GM12878 (cell line): ENCODE results near the gene GYPC. TPM values are rescaled to one million over a fixed set of nuclear protein-coding genes. Genes with fewer than 3 reads are reported as not detected.

Source experiments
- CBFB ChIP-seq: IDR thresholded peaks from 2 replicates; pipeline ENCODE4 v1.6.1; 2016; ENCODE audit warnings: antibody characterized with exemption, low read depth
- CREB1 ChIP-seq: IDR thresholded peaks from 2 replicates; pipeline ENCODE4 v1.6.1; 2012; ENCODE audit warnings: low read depth, mild to moderate bottlenecking, inconsistent platforms
- EP300 ChIP-seq, 2 experiments: fragments of 150-350 bp in 1 of 2; IDR thresholded peaks; 2 replicates each; pipeline ENCODE4 v1.6.1; 2011 to 2012; ENCODE audit warnings: low read depth in 2 of 2, low read length in 2 of 2, borderline replicate concordance in 1 of 2, improper control_type of control experiment in 1 of 2, inconsistent platforms in 1 of 2; ENCODE audit not compliant: control insufficient read depth in 1 of 2
- IKZF1 ChIP-seq: fragments of 450-650 bp; conservative IDR thresholded peaks from 2 replicates; pipeline ENCODE4 v1.6.1; 2017; ENCODE audit warnings: antibody characterized with exemption, mild to moderate bottlenecking
- IKZF2 ChIP-seq, 2 experiments: fragments of 450-650 bp; IDR thresholded peaks; 2 replicates each; pipeline ENCODE4 v1.6.1; 2017; ENCODE audit warnings: mild to moderate bottlenecking in 2 of 2, moderate library complexity in 2 of 2
- KDM1A ChIP-seq: fragments of 200-600 bp; sonication (generic); IDR thresholded peaks from 2 replicates; pipeline ENCODE4 v1.6.1; 2016; ENCODE audit warnings: borderline replicate concordance
- LARP7 ChIP-seq: fragments of 450-650 bp; IDR thresholded peaks from 2 replicates; pipeline ENCODE4 v1.6.1; 2017; ENCODE audit warnings: mild to moderate bottlenecking
- NFIC ChIP-seq: IDR thresholded peaks from 2 replicates; pipeline ENCODE4 v1.6.1; 2012; ENCODE audit warnings: low read depth, mild to moderate bottlenecking, inconsistent platforms, low read length, moderate library complexity
- POLR2AphosphoS5 ChIP-seq: IDR thresholded peaks from 2 replicates; pipeline ENCODE4 v1.6.1; 2011; ENCODE audit warnings: mild to moderate bottlenecking, low read length, inconsistent platforms
- RB1 ChIP-seq: fragments of 450-650 bp; formaldehyde crosslinking; IDR thresholded peaks from 2 replicates; pipeline ENCODE4 v1.6.1; 2017; ENCODE audit warnings: mild to moderate bottlenecking, borderline replicate concordance
- RFX5 ChIP-seq: IDR thresholded peaks from 2 replicates; pipeline ENCODE4 v1.6.1; 2011; ENCODE audit warnings: low read depth, low read length, improper control_type of control experiment
- SMARCA5 ChIP-seq: fragments of 450-650 bp; IDR thresholded peaks from 2 replicates; pipeline ENCODE4 v1.6.1; 2017; ENCODE audit warnings: mild to moderate bottlenecking
- polyA plus RNA-seq, 11 experiments: library from polyadenylated mRNA; depleted of rRNA in 4 of 11; unstranded in 6 of 11; stranded (reverse) in 5 of 11; fragments of >200 nt; fragmentation: Nextera tagmentation in 4 of 11; fragmentation: Illumina TruSeq in 1 of 11; extraction: Ambion mirVana in 4 of 11; extraction: Trizol in 1 of 11; gene quantifications; 1 replicate in 1 of 11; 2 replicates in 10 of 11; pipeline versions ENCODE4 v1.2.1 to v1.2.3, GENCODE V29; 2011 to 2016; ENCODE audit warnings: inconsistent platforms in 2 of 11, missing spikeins in 2 of 11, low read depth in 1 of 11
- total RNA-seq, 4 experiments: library from RNA; depleted of rRNA in 3 of 4; stranded (reverse); fragments of >200 nt in 3 of 4; fragmentation: Illumina TruSeq in 1 of 4; extraction: Trizol in 1 of 4; gene quantifications; 2 replicates each; pipeline versions ENCODE4 v1.2.1 to v1.2.3, GENCODE V29; 2013 to 2021
- TF ChIP-seq, protein P1 (sequence below): IDR thresholded peaks from 2 replicates; pipeline ENCODE4 v1.6.1; 2011; ENCODE audit warnings: low read depth, mild to moderate bottlenecking, low read length, moderate library complexity, borderline replicate concordance; ENCODE audit errors: extremely low read depth
- TF ChIP-seq, protein P2 (sequence below): fragments of 450-650 bp; IDR thresholded peaks from 2 replicates; pipeline ENCODE4 v1.6.1; 2017; ENCODE audit warnings: mild to moderate bottlenecking, moderate library complexity

Gene GYPC
- total and polyA plus RNA-seq, 10 of the 15 experiments (the other 5 are each of a cell fraction or from before 2014, with no cell fraction given), result 26.2 to 150 (median 81.4) TPM

DNA sequence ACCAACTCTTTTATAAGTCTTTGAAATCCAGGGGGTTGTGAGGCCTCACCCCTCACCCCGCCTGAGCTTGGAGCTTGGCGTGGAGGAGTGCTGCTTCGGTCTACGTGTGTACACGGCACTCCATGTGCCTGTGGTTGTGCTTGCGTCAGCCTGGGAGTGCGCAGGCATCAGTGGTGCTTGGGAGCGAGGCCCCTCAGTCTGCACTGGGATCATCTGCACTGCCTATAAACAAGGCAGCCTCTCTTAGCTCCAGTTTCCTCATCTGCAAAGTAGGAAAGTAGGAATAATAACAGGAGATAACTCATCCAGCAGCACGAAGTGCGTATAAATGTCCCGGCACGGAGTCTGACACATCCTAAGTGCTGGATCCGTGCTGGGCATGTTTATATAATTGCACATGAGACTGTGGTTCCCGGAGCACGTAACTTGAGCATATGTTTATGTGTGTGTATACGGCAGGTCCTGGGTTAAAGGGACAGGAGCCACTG, 1.2 kb downstream of the GYPC start (continued):
- TF ChIP-seq, protein P1, sequence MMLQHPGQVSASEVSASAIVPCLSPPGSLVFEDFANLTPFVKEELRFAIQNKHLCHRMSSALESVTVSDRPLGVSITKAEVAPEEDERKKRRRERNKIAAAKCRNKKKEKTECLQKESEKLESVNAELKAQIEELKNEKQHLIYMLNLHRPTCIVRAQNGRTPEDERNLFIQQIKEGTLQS, result no peak
- TF ChIP-seq EP300 (IDR thresholded peaks at IDR 0.05; ENCODE audit: borderline replicate concordance in 1 of 2, control insufficient read depth in 1 of 2, low read depth in 2 of 2, low read length in 2 of 2) (0 out of 4 replicates have a peak, but pooled peaks of 1 of the 2 experiments have one; percentile 42), IKZF1 (0 out of 2 replicates have a peak, but pooled peaks have one; percentile 19), IKZF2 (IDR thresholded peaks at IDR 0.05) (peak; percentile 41 to 57), SMARCA5 (0 out of 2 replicates have a peak, but pooled peaks have one; percentile 15), NFIC (0 out of 2 replicates have a peak, but pooled peaks have one; percentile 3), RB1 (no peak), CBFB (no peak), RFX5 (no peak), KDM1A (no peak), POLR2AphosphoS5 (peak; percentile 51; the same call in 1 of the 2 replicates), LARP7 (0 out of 2 replicates have a peak, but pooled peaks have one; percentile 19), CREB1 (peak; percentile 52; the same call in 1 of the 2 replicates)
- TF ChIP-seq, protein P2, sequence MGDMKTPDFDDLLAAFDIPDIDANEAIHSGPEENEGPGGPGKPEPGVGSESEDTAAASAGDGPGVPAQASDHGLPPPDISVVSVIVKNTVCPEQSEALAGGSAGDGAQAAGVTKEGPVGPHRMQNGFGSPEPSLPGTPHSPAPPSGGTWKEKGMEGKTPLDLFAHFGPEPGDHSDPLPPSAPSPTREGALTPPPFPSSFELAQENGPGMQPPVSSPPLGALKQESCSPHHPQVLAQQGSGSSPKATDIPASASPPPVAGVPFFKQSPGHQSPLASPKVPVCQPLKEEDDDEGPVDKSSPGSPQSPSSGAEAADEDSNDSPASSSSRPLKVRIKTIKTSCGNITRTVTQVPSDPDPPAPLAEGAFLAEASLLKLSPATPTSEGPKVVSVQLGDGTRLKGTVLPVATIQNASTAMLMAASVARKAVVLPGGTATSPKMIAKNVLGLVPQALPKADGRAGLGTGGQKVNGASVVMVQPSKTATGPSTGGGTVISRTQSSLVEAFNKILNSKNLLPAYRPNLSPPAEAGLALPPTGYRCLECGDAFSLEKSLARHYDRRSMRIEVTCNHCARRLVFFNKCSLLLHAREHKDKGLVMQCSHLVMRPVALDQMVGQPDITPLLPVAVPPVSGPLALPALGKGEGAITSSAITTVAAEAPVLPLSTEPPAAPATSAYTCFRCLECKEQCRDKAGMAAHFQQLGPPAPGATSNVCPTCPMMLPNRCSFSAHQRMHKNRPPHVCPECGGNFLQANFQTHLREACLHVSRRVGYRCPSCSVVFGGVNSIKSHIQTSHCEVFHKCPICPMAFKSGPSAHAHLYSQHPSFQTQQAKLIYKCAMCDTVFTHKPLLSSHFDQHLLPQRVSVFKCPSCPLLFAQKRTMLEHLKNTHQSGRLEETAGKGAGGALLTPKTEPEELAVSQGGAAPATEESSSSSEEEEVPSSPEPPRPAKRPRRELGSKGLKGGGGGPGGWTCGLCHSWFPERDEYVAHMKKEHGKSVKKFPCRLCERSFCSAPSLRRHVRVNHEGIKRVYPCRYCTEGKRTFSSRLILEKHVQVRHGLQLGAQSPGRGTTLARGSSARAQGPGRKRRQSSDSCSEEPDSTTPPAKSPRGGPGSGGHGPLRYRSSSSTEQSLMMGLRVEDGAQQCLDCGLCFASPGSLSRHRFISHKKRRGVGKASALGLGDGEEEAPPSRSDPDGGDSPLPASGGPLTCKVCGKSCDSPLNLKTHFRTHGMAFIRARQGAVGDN, result peak; percentile 50
